ENCODE data around the gene SGK1.

SGK1 gene

GRCh38 chr6:134145786-134146185, 172.1 kb downstream of the SGK1 start:
- no peaks in the 10 kb centered on the region for H3K27me3 ChIP-seq (ENCODE audit: control insufficient read depth, insufficient read depth, low read length)
- H3K9ac ChIP-seq (ENCODE audit: low read depth, low read length), result no peak overlapping the region
- H3K4me3 ChIP-seq (ENCODE audit: low read depth, low read length), result no peak overlapping the region
- H3K36me3 ChIP-seq (ENCODE audit: control insufficient read depth, insufficient read depth, low read length), result no peaks in the 10 kb centered on the region
- no peaks in the 10 kb centered on the region for H3K4me1 ChIP-seq (ENCODE audit: control insufficient read depth, insufficient read depth, low read length)
- H3K9me3 ChIP-seq (ENCODE audit: control insufficient read depth, insufficient read depth, low read length), result no peaks in the 10 kb centered on the region

- Histone ChIP-seq H3K9ac (ENCODE audit: low read depth, low read length) (no peak overlapping the region), H3K9me3 (ENCODE audit: control insufficient read depth, insufficient read depth, low read length) (no peaks in the 10 kb centered on the region), H3K36me3 (ENCODE audit: control insufficient read depth, insufficient read depth, low read length) (no peaks in the 10 kb centered on the region), H3K4me3 (ENCODE audit: low read depth, low read length) (no peak overlapping the region), H3K4me1 (ENCODE audit: control insufficient read depth, insufficient read depth, low read length) (no peaks in the 10 kb centered on the region), H3K27me3 (ENCODE audit: control insufficient read depth, insufficient read depth, low read length) (no peaks in the 10 kb centered on the region)
Observed at GRCh38 chr6:134138226-134138975, 179.5 kb downstream of the SGK1 start.

- no peaks in the 10 kb centered on the region for H3K4me1 ChIP-seq (ENCODE audit: control insufficient read depth, insufficient read depth, low read length)
- no peaks in the 10 kb centered on the region for H3K27me3 ChIP-seq (ENCODE audit: control insufficient read depth, insufficient read depth, low read length)
- H3K4me3 ChIP-seq (ENCODE audit: low read depth, low read length), result no peak overlapping the region
- H3K9me3 ChIP-seq (ENCODE audit: control insufficient read depth, insufficient read depth, low read length), result no peaks in the 10 kb centered on the region
- no peak overlapping the region for H3K9ac ChIP-seq (ENCODE audit: low read depth, low read length)
- H3K36me3 ChIP-seq (ENCODE audit: control insufficient read depth, insufficient read depth, low read length), result no peaks in the 10 kb centered on the region
Observed at GRCh38 chr6:134134654-134135053, 183.3 kb downstream of the SGK1 start.

GRCh38 chr6:134132494-134133141, 185.3 kb downstream of the SGK1 start:
- Histone ChIP-seq H3K27me3 (ENCODE audit: control insufficient read depth, insufficient read depth, low read length) (no peaks in the 10 kb centered on the region), H3K9me3 (ENCODE audit: control insufficient read depth, insufficient read depth, low read length) (no peaks in the 10 kb centered on the region), H3K4me1 (ENCODE audit: control insufficient read depth, insufficient read depth, low read length) (no peaks in the 10 kb centered on the region), H3K9ac (ENCODE audit: low read depth, low read length) (no peak overlapping the region), H3K4me3 (ENCODE audit: low read depth, low read length) (no peak overlapping the region), H3K36me3 (ENCODE audit: control insufficient read depth, insufficient read depth, low read length) (no peaks in the 10 kb centered on the region)

GRCh38 chr6:134131530-134132139, 186.3 kb downstream of the SGK1 start:
- no peak overlapping the region for H3K4me3 ChIP-seq (ENCODE audit: low read depth, low read length)
- H3K9me3 ChIP-seq (ENCODE audit: control insufficient read depth, insufficient read depth, low read length), result no peaks in the 10 kb centered on the region
- no peaks in the 10 kb centered on the region for H3K27me3 ChIP-seq (ENCODE audit: control insufficient read depth, insufficient read depth, low read length)
- H3K4me1 ChIP-seq (ENCODE audit: control insufficient read depth, insufficient read depth, low read length), result no peaks in the 10 kb centered on the region
- H3K36me3 ChIP-seq (ENCODE audit: control insufficient read depth, insufficient read depth, low read length), result no peaks in the 10 kb centered on the region
- H3K9ac ChIP-seq (ENCODE audit: low read depth, low read length), result no peak overlapping the region

GRCh38 chr6:134128146-134128545, 189.8 kb downstream of the SGK1 start:
- Histone ChIP-seq H3K4me3 (ENCODE audit: low read depth, low read length) (no peak overlapping the region), H3K27me3 (ENCODE audit: control insufficient read depth, insufficient read depth, low read length) (no peaks in the 10 kb centered on the region), H3K4me1 (ENCODE audit: control insufficient read depth, insufficient read depth, low read length) (no peaks in the 10 kb centered on the region), H3K9me3 (ENCODE audit: control insufficient read depth, insufficient read depth, low read length) (no peaks in the 10 kb centered on the region), H3K36me3 (ENCODE audit: control insufficient read depth, insufficient read depth, low read length) (no peaks in the 10 kb centered on the region), H3K9ac (ENCODE audit: low read depth, low read length) (no peak overlapping the region)

GRCh38 chr6:134123666-134124208, 194.2 kb downstream of the SGK1 start:
- Histone ChIP-seq H3K9ac (ENCODE audit: low read depth, low read length) (no peak overlapping the region), H3K36me3 (ENCODE audit: control insufficient read depth, insufficient read depth, low read length) (no peaks in the 10 kb centered on the region), H3K27me3 (ENCODE audit: control insufficient read depth, insufficient read depth, low read length) (no peaks in the 10 kb centered on the region), H3K4me1 (ENCODE audit: control insufficient read depth, insufficient read depth, low read length) (no peaks in the 10 kb centered on the region), H3K4me3 (ENCODE audit: low read depth, low read length) (no peak overlapping the region), H3K9me3 (ENCODE audit: control insufficient read depth, insufficient read depth, low read length) (no peaks in the 10 kb centered on the region)

GRCh38 chr6:134122775-134123174, 195.1 kb downstream of the SGK1 start:
- H3K27me3 ChIP-seq (ENCODE audit: control insufficient read depth, insufficient read depth, low read length), result no peaks in the 10 kb centered on the region
- H3K9ac ChIP-seq (ENCODE audit: low read depth, low read length), result no peak overlapping the region
- no peaks in the 10 kb centered on the region for H3K4me1 ChIP-seq (ENCODE audit: control insufficient read depth, insufficient read depth, low read length)
- H3K4me3 ChIP-seq (ENCODE audit: low read depth, low read length), result no peak overlapping the region
- no peaks in the 10 kb centered on the region for H3K9me3 ChIP-seq (ENCODE audit: control insufficient read depth, insufficient read depth, low read length)
- H3K36me3 ChIP-seq (ENCODE audit: control insufficient read depth, insufficient read depth, low read length), result no peaks in the 10 kb centered on the region

GRCh38 chr6:134119486-134119885, 198.4 kb downstream of the SGK1 start:
- no peaks in the 10 kb centered on the region for H3K4me1 ChIP-seq (ENCODE audit: control insufficient read depth, insufficient read depth, low read length)
- no peaks in the 10 kb centered on the region for H3K27me3 ChIP-seq (ENCODE audit: control insufficient read depth, insufficient read depth, low read length)
- H3K4me3 ChIP-seq (ENCODE audit: low read depth, low read length), result no peak overlapping the region
- H3K9me3 ChIP-seq (ENCODE audit: control insufficient read depth, insufficient read depth, low read length), result no peaks in the 10 kb centered on the region
- H3K36me3 ChIP-seq (ENCODE audit: control insufficient read depth, insufficient read depth, low read length), result no peaks in the 10 kb centered on the region
- no peak overlapping the region for H3K9ac ChIP-seq (ENCODE audit: low read depth, low read length)

Data from iPS-15b (cell line).